Mesendoderm (in vitro differentiated cells): Measurements from ENCODE around the gene SUSD3. TPM values are rescaled to one million over a fixed set of nuclear protein-coding genes. Genes with fewer than 3 reads are reported as not detected.

Experiments
- DNase-seq: peaks from one replicate; pipeline ENCODE4 v3.0.0; 2013
- H2AK5ac ChIP-seq: 2 replicates; pipeline ENCODE4 v1.6.1; 2013; ENCODE audit warnings: low read length, inconsistent platforms
- H2BK120ac ChIP-seq: 2 replicates; pipeline ENCODE4 v1.6.1; 2013; ENCODE audit warnings: low read depth, mild to moderate bottlenecking, low read length, moderate library complexity, mixed read lengths
- H2BK15ac ChIP-seq: replicated peaks from 2 replicates; pipeline ENCODE4 v1.6.1; 2013; ENCODE audit warnings: low read depth, mild to moderate bottlenecking, moderate library complexity
- H2BK5ac ChIP-seq: 2 replicates; pipeline ENCODE4 v1.6.1; 2013; ENCODE audit warnings: low read length, inconsistent platforms
- H3K18ac ChIP-seq: 2 replicates; pipeline ENCODE4 v1.6.1; 2013; ENCODE audit warnings: mild to moderate bottlenecking, low read length, mixed read lengths
- H3K23ac ChIP-seq: one replicate; pipeline ENCODE4 v1.6.1; 2013; ENCODE audit warnings: low read length
- H3K27ac ChIP-seq: 2 replicates; pipeline ENCODE4 v1.5.1; 2013; ENCODE audit warnings: low read depth, mild to moderate bottlenecking, inconsistent platforms, low read length, moderate library complexity
- H3K27me3 ChIP-seq: 2 replicates; pipeline ENCODE4 v1.6.1; 2013; ENCODE audit warnings: low read length, control low read depth, mild to moderate bottlenecking, inconsistent platforms; ENCODE audit not compliant: insufficient read depth, poor library complexity
- H3K36me3 ChIP-seq: 2 replicates; pipeline ENCODE4 v1.6.1; 2013; ENCODE audit warnings: low read length, inconsistent platforms; ENCODE audit not compliant: control insufficient read depth, insufficient read depth
- H3K4ac ChIP-seq: one replicate; pipeline ENCODE4 v1.6.1; 2013; ENCODE audit warnings: low read depth, mild to moderate bottlenecking, low read length, moderate library complexity
- H3K4me1 ChIP-seq: 2 replicates; pipeline ENCODE4 v1.6.1; 2013; ENCODE audit warnings: low read depth, low read length, inconsistent platforms; ENCODE audit not compliant: control insufficient read depth
- H3K4me2 ChIP-seq: 2 replicates; pipeline ENCODE4 v1.6.1; 2013; ENCODE audit warnings: low read length
- H3K4me3 ChIP-seq: 2 replicates; pipeline ENCODE4 v1.5.1; 2013; ENCODE audit warnings: mild to moderate bottlenecking, low read length
- H3K56ac ChIP-seq: one replicate; pipeline ENCODE4 v1.6.1; 2013; ENCODE audit warnings: low read length
- H3K79me1 ChIP-seq: 2 replicates; pipeline ENCODE4 v1.6.1; 2013; ENCODE audit warnings: low read length, inconsistent platforms
- H3K79me2 ChIP-seq: 2 replicates; pipeline ENCODE4 v1.6.1; 2013; ENCODE audit warnings: mild to moderate bottlenecking, low read length; ENCODE audit not compliant: control insufficient read depth, insufficient read depth
- H3K9ac ChIP-seq: 2 replicates; pipeline ENCODE4 v1.6.1; 2013; ENCODE audit warnings: low read length, inconsistent platforms
- H4K5ac ChIP-seq: one replicate; pipeline ENCODE4 v1.6.1; 2013; ENCODE audit warnings: low read length
- H4K8ac ChIP-seq: one replicate; pipeline ENCODE4 v1.6.1; 2013; ENCODE audit warnings: low read depth, mild to moderate bottlenecking, control low read depth, low read length, moderate library complexity
- WGBS: extraction: QIAGEN DNeasy Blood & Tissue Kit; methylation state at CpG from one replicate; pipeline ENCODE4 v1.1.7; 2013; ENCODE audit warnings: low lambda C conversion rate, missing lambda C conversion rate; ENCODE audit not compliant: insufficient coverage; ENCODE audit errors: extremely low coverage; 5-methylcytosine and 5-hydroxymethylcytosine counted together
- polyA plus RNA-seq, 2 experiments: library from polyadenylated mRNA; stranded (reverse); fragments of 200-250 nt; gene quantifications; one replicate each; pipeline ENCODE4 v1.2.3, GENCODE V29; 2013

SUSD3 gene
- 4.2 TPM for polyA plus RNA-seq (2013, experiment 1 of 2)
- polyA plus RNA-seq (2013, experiment 2 of 2): 3.7 TPM

- H3K9ac ChIP-seq: peak within 1 kb of the TSS; percentile 59
- H3K79me2 ChIP-seq: no peaks in the 10 kb centered on the region
- peak; percentile 90 for DNase-seq
- H4K5ac ChIP-seq: no peak within 1 kb of the TSS
- peak within 1 kb of the TSS; percentile 50 for H3K4me2 ChIP-seq
- no peak within 1 kb of the TSS for H3K27ac ChIP-seq
- no peaks in the 10 kb centered on the region for H3K27me3 ChIP-seq
- peak within 1 kb of the TSS; percentile 17 for H3K4me3 ChIP-seq
- no peak within 1 kb of the TSS for H4K8ac ChIP-seq
- no peak within 1 kb of the TSS for H2BK120ac ChIP-seq
- WGBS: no CpG with 5 or more reads among the region's 55 CpGs
- H3K18ac ChIP-seq: peak within 1 kb of the TSS; percentile 69
- H3K79me1 ChIP-seq: no peaks in the 10 kb centered on the region
- H3K4ac ChIP-seq: no peak within 1 kb of the TSS
- peak within 1 kb of the TSS; percentile 86 for H3K56ac ChIP-seq
- H2AK5ac ChIP-seq: no peak within 1 kb of the TSS
- H2BK15ac ChIP-seq: no peak within 1 kb of the TSS
- no peak within 1 kb of the TSS for H3K23ac ChIP-seq
- H3K4me1 ChIP-seq: peaks cover 9% of the 10 kb centered on the region
- H3K36me3 ChIP-seq: no peaks in the 10 kb centered on the region
- H2BK5ac ChIP-seq: no peak within 1 kb of the TSS
Observed at GRCh38 chr9:93058355-93059010, at the start of gene SUSD3. Gene SUSD3, plus strand, starts transcription at chr9:93058701. Its CDS starts 42 bp downstream, at chr9:93058743.

- Histone ChIP-seq H3K79me2 (no peaks in the 10 kb centered on the region), H3K9ac (no peak overlapping the region), H3K4me1 (peaks cover 1% of the 10 kb centered on the region), H2BK15ac (no peak overlapping the region), H4K5ac (no peak overlapping the region), H3K27ac (no peak overlapping the region), H3K4me3 (no peak overlapping the region), H3K23ac (no peak overlapping the region), H2AK5ac (no peak overlapping the region), H3K18ac (no peak overlapping the region), H4K8ac (no peak overlapping the region), H3K4ac (no peak overlapping the region), H3K4me2 (no peak overlapping the region), H3K79me1 (no peaks in the 10 kb centered on the region), H2BK120ac (no peak overlapping the region), H3K27me3 (no peaks in the 10 kb centered on the region), H2BK5ac (no peak overlapping the region), H3K56ac (no peak overlapping the region), H3K36me3 (no peaks in the 10 kb centered on the region)
- WGBS: no CpG with 5 or more reads among the region's 21 CpGs
- no peak for DNase-seq
Observed at GRCh38 chr9:93009337-93010015, 49.0 kb upstream of the SUSD3 start.

GRCh38 chr9:93010056-93010455 lies 48.4 kb upstream of the SUSD3 start:
- H3K27ac ChIP-seq: no peak overlapping the region
- no peak overlapping the region for H3K4ac ChIP-seq
- H3K4me1 ChIP-seq: peaks cover 1% of the 10 kb centered on the region
- H4K8ac ChIP-seq: no peak overlapping the region
- H3K23ac ChIP-seq: no peak overlapping the region
- WGBS: no CpG with 5 or more reads among the region's 13 CpGs
- no peak overlapping the region for H3K9ac ChIP-seq
- H3K79me1 ChIP-seq: no peaks in the 10 kb centered on the region
- H3K4me2 ChIP-seq: no peak overlapping the region
- H3K36me3 ChIP-seq: no peaks in the 10 kb centered on the region
- no peak overlapping the region for H4K5ac ChIP-seq
- no peaks in the 10 kb centered on the region for H3K79me2 ChIP-seq
- H2AK5ac ChIP-seq: no peak overlapping the region
- no peak for DNase-seq
- H2BK15ac ChIP-seq: no peak overlapping the region
- no peaks in the 10 kb centered on the region for H3K27me3 ChIP-seq
- no peak overlapping the region for H2BK120ac ChIP-seq
- H3K56ac ChIP-seq: no peak overlapping the region
- H2BK5ac ChIP-seq: no peak overlapping the region
- H3K4me3 ChIP-seq: no peak overlapping the region
- no peak overlapping the region for H3K18ac ChIP-seq

- no peaks in the 10 kb centered on the region for H3K36me3 ChIP-seq
- H3K4me2 ChIP-seq: no peak overlapping the region
- H3K79me2 ChIP-seq: no peaks in the 10 kb centered on the region
- no peak overlapping the region for H4K5ac ChIP-seq
- no peak overlapping the region for H2BK120ac ChIP-seq
- H3K23ac ChIP-seq: no peak overlapping the region
- no peak overlapping the region for H4K8ac ChIP-seq
- H3K9ac ChIP-seq: no peak overlapping the region
- WGBS: no CpG with 5 or more reads among the region's 4 CpGs
- no peak overlapping the region for H2BK15ac ChIP-seq
- no peaks in the 10 kb centered on the region for H3K27me3 ChIP-seq
- no peak overlapping the region for H3K4ac ChIP-seq
- H3K18ac ChIP-seq: no peak overlapping the region
- H3K56ac ChIP-seq: no peak overlapping the region
- peaks cover 1% of the 10 kb centered on the region for H3K4me1 ChIP-seq
- no peak overlapping the region for H2AK5ac ChIP-seq
- H3K27ac ChIP-seq: no peak overlapping the region
- H3K4me3 ChIP-seq: no peak overlapping the region
- H3K79me1 ChIP-seq: no peaks in the 10 kb centered on the region
- no peak overlapping the region for H2BK5ac ChIP-seq
- no peak for DNase-seq
Observed at GRCh38 chr9:93010704-93011103, 47.8 kb upstream of the SUSD3 start.

- H3K27ac ChIP-seq: no peak overlapping the region
- H3K18ac ChIP-seq: no peak overlapping the region
- no peak overlapping the region for H2BK15ac ChIP-seq
- H3K56ac ChIP-seq: no peak overlapping the region
- no peak overlapping the region for H3K4me3 ChIP-seq
- H3K4me2 ChIP-seq: no peak overlapping the region
- no peak overlapping the region for H2BK5ac ChIP-seq
- H3K27me3 ChIP-seq: no peaks in the 10 kb centered on the region
- H2AK5ac ChIP-seq: no peak overlapping the region
- WGBS: no CpG with 5 or more reads among the region's 8 CpGs
- H3K9ac ChIP-seq: no peak overlapping the region
- no peaks in the 10 kb centered on the region for H3K79me1 ChIP-seq
- no peak for DNase-seq
- no peak overlapping the region for H4K5ac ChIP-seq
- H3K23ac ChIP-seq: no peak overlapping the region
- H3K36me3 ChIP-seq: no peaks in the 10 kb centered on the region
- H3K4ac ChIP-seq: no peak overlapping the region
- peaks cover 1% of the 10 kb centered on the region for H3K4me1 ChIP-seq
- H4K8ac ChIP-seq: no peak overlapping the region
- no peak overlapping the region for H2BK120ac ChIP-seq
- no peaks in the 10 kb centered on the region for H3K79me2 ChIP-seq
Observed at GRCh38 chr9:93011114-93011513, 47.4 kb upstream of the SUSD3 start.
